ENCODE data around the gene FBF1. TPM values are rescaled to one million over a fixed set of nuclear protein-coding genes. Genes with fewer than 3 reads are reported as not detected.

Gene FBF1
- total RNA-seq, 4 donors from 2014 or later: 20.4 to 23.8 (median 22.4) TPM

DNA sequence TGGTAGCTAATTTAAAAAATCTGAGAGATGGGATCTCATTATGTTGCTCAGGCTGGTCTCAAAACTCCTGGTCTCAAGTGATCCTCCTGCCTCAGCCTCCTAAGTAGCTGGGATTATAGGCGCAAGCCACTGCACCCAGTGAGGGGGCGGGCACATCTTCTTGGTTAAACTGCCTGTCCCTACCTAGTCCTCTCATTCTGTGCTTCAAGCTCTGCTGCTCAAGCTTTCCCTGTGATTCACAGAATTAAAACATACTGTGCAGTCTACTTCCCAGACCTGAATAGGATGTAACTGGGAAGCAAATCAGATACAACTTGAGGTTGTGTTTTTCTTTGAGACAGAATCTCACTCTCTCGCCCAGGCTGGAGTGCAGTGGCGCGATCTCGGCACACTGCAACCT lies 38.4 kb downstream of the FBF1 start:
- 94 to 96% methylated on average over 6 of the region's 6 CpGs for WGBS, 2 donors
- no peak for TF ChIP-seq POLR2A (IDR thresholded peaks at IDR 0.05)
- TF ChIP-seq, protein P1, sequence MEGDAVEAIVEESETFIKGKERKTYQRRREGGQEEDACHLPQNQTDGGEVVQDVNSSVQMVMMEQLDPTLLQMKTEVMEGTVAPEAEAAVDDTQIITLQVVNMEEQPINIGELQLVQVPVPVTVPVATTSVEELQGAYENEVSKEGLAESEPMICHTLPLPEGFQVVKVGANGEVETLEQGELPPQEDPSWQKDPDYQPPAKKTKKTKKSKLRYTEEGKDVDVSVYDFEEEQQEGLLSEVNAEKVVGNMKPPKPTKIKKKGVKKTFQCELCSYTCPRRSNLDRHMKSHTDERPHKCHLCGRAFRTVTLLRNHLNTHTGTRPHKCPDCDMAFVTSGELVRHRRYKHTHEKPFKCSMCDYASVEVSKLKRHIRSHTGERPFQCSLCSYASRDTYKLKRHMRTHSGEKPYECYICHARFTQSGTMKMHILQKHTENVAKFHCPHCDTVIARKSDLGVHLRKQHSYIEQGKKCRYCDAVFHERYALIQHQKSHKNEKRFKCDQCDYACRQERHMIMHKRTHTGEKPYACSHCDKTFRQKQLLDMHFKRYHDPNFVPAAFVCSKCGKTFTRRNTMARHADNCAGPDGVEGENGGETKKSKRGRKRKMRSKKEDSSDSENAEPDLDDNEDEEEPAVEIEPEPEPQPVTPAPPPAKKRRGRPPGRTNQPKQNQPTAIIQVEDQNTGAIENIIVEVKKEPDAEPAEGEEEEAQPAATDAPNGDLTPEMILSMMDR (IDR thresholded peaks at IDR 0.05): no peak
- no peak overlapping the region for H3K4me3 ChIP-seq (ENCODE audit: low read depth, poor library complexity, severe bottlenecking)
- DNase-seq (ENCODE audit: low spot score in 2 of 2): no peak
- intact Hi-C loops (cut with DNase I; ENCODE audit: low total_unique reads): no loop called here

DNA sequence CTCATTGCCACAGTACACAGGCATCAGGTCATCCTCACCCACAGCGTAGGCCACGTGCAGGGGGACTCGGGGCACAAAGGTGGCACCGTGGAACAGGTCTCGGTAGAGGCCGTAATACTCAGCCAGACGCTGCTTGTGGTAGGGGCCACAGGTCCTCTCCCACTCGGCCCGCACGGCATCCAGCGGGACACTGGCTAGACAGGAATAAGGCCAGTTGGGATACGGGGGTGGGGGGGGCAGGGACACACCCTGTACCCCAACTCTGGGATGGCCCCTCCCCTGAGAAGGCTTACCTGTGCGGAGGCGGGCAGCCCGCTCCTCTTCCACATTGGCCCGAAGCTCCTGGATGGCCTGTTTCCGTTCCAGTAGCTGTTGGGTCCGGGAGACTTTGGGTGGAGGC lies 39.1 kb downstream of the FBF1 start:
- 91 to 93% methylated on average over 15 to 18 of the region's 18 CpGs for WGBS, 2 donors
- no peak for DNase-seq (ENCODE audit: low spot score in 2 of 2)
- H3K4me3 ChIP-seq (ENCODE audit: low read depth, poor library complexity, severe bottlenecking): no peak overlapping the region
- no peak for TF ChIP-seq POLR2A (IDR thresholded peaks at IDR 0.05)
- TF ChIP-seq, protein P1 (IDR thresholded peaks at IDR 0.05): no peak
- intact Hi-C loops (cut with DNase I; ENCODE audit: low total_unique reads): no loop called here

DNA sequence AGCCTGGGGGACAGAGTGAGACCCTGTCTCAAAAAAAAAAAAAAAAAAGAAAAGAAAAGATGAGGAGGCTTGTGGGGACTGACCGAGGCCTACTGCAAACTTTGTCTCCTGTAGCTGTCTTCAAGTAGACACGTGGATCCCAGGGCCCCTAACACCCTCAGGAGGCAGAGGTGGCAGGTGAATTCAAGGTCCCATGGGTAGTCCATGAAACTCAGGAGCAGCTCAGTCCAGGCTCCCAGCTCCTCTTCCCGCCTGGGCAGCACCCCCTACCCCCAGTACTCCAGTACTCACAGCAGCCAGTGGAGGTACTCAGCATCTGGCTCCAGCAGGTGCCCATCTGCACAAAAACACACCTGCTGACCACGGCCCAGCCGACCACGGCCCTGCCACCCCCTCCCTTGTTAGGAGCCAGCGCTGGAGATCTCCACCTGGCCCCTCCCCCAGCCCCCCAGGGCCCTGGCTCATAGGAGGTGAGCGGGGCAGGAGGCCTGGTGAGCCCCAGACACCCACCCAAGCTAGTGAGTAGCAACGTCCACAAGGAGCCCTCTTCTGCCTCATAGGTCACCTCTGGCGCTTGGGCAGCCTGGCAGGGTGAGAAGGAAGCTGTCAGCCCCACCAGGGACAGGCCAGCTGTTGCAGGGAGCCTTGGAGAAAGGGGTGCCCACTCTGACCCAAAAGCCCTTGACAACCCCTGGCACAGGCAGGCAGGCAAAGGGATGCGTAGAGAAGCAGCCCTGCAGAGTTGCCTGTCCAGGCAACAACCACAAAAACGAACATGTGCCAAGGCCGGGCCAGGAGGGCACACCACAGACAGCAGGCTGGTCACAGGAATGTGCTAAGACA lies 39.9 kb downstream of the FBF1 start:
- WGBS, 2 donors: 82 to 86% methylated on average over 13 of the region's 13 CpGs
- no peak overlapping the region for H3K4me3 ChIP-seq (ENCODE audit: low read depth, poor library complexity, severe bottlenecking)
- DNase-seq (ENCODE audit: low spot score in 2 of 2): no peak
- TF ChIP-seq POLR2A (IDR thresholded peaks at IDR 0.05): no peak
- TF ChIP-seq, protein P1 (IDR thresholded peaks at IDR 0.05): no peak
- intact Hi-C loops (cut with DNase I; ENCODE audit: low total_unique reads): no loop called here

DNA sequence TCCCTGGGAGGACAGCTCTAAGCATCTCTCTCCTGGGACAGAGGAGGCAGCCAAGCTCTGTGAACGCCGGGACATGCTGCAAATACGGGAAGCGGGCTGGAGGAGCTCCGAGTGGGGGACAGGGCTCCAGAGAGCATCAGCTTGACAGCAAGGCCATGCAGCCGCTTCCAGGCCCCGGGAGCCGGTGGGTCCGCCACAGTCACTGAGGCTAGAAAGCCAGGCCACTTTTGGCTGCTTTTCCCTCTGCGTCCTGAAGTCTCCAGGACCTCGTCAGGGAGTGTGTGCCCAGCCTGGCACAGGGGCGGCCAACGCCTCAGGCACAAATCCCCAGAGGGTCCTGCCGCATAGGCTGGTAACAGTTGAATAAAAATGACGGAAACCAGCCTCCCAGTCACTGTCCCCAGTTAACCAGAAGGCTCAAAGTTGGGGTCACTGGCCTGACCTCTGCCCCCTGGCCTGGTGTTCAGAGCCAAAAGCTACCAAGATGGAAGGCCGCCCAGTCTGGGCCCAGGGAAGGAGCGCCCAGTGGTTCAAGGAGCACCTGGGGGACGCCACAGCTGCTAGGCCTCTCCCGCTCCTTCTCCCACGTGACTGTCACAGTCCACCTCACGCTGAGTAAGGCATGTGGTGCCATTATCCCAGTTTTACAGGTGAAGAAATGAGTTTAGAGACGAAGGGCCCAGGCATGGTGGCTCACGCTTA lies 40.9 kb downstream of the FBF1 start:
- intact Hi-C loops (cut with DNase I; ENCODE audit: low total_unique reads): no loop called here
- WGBS, 2 donors: 81 to 87% methylated on average over 15 to 22 of the region's 23 CpGs
- H3K4me3 ChIP-seq (ENCODE audit: low read depth, poor library complexity, severe bottlenecking): no peak overlapping the region
- no peak for TF ChIP-seq POLR2A (IDR thresholded peaks at IDR 0.05)
- TF ChIP-seq, protein P1 (IDR thresholded peaks at IDR 0.05): no peak
- DNase-seq (ENCODE audit: low spot score in 2 of 2): no peak

DNA sequence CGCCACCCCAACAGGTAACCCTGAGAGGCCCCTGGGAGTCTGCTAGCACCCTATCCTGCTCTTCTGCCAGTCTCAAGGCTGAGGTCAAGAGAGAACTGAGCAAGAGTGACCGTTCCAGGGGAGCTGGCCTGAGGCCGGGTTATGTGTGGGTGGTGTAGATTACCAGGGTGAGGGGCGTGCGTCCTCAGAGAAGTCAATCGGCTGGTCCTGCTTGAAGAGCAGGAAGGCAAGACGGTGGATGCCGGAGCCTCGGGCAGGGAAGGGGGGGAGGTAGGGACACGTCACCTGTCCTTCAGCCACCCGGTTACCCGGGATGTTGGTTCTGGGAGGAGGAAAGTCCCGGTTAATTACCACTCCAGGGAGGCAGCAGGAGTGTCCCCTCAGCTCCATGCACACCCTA lies 41.5 kb downstream of the FBF1 start:
- intact Hi-C loops (cut with DNase I; ENCODE audit: low total_unique reads): no loop called here
- no peak overlapping the region for H3K4me3 ChIP-seq (ENCODE audit: low read depth, poor library complexity, severe bottlenecking)
- WGBS, 2 donors: 86 to 88% methylated on average over 13 of the region's 13 CpGs
- no peak for DNase-seq (ENCODE audit: low spot score in 2 of 2)
- TF ChIP-seq, protein P1 (IDR thresholded peaks at IDR 0.05): no peak
- no peak for TF ChIP-seq POLR2A (IDR thresholded peaks at IDR 0.05)
